ENCODE data around the gene PURB. TPM values are rescaled to one million over a fixed set of nuclear protein-coding genes. Genes with fewer than 3 reads are reported as not detected.
A peak's percentile ranks its signal among the peaks of the same experiment; 100 is the strongest.

PURB gene
- total RNA-seq, 1 donor from 2014 or later: 33.2 TPM

DNA sequence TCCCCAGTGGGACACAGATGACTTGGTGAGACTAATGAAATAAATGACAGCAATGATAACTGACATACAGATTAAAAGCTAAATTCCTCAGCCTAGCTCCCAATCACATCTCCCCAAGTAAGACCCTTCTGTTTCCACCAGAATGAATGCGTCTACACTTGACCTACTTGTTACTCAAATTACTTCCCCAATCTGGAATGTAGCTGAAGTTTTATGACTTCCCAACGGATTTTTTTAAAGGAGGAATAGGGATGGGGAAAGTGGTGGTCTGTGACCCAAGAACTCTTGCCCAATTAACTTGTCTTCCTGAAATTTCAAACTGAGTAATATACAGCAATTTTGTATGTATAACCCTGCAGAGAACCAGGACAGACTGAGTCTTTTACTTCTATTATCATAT, 46.6 kb downstream of the PURB start:
- TF ChIP-seq, protein P1, sequence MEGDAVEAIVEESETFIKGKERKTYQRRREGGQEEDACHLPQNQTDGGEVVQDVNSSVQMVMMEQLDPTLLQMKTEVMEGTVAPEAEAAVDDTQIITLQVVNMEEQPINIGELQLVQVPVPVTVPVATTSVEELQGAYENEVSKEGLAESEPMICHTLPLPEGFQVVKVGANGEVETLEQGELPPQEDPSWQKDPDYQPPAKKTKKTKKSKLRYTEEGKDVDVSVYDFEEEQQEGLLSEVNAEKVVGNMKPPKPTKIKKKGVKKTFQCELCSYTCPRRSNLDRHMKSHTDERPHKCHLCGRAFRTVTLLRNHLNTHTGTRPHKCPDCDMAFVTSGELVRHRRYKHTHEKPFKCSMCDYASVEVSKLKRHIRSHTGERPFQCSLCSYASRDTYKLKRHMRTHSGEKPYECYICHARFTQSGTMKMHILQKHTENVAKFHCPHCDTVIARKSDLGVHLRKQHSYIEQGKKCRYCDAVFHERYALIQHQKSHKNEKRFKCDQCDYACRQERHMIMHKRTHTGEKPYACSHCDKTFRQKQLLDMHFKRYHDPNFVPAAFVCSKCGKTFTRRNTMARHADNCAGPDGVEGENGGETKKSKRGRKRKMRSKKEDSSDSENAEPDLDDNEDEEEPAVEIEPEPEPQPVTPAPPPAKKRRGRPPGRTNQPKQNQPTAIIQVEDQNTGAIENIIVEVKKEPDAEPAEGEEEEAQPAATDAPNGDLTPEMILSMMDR (IDR thresholded peaks at IDR 0.05; ENCODE audit: unreplicated experiment): no peak
- Mint-ChIP-seq H3K27ac (peak overlapping the region; percentile 22), H3K27me3 (ENCODE audit: low read depth) (no peaks in the 10 kb centered on the region), H3K9me3 (no peaks in the 10 kb centered on the region), H3K36me3 (peaks cover 31% of the 10 kb centered on the region), H3K4me3 (no peak overlapping the region), H3K4me1 (no peaks in the 10 kb centered on the region)
- DNase-seq (ENCODE audit: low spot score in 2 of 2, unreplicated experiment in 2 of 2): no peak

GRCh38 chr7:44827567-44827966, 57.8 kb downstream of the PURB start:
- H3K36me3 Mint-ChIP-seq: peaks cover 21% of the 10 kb centered on the region
- no peaks in the 10 kb centered on the region for H3K9me3 Mint-ChIP-seq
- H3K27ac Mint-ChIP-seq: peak overlapping the region; percentile 64
- no peak for DNase-seq (ENCODE audit: low spot score in 2 of 2, unreplicated experiment in 2 of 2)
- H3K4me1 Mint-ChIP-seq: no peaks in the 10 kb centered on the region
- no peaks in the 10 kb centered on the region for H3K27me3 Mint-ChIP-seq (ENCODE audit: low read depth)
- no peak overlapping the region for H3K4me3 Mint-ChIP-seq
- TF ChIP-seq, protein P1 (IDR thresholded peaks at IDR 0.05; ENCODE audit: unreplicated experiment): no peak

Other genes starting within 250 kb of the PURB start
- 164 to 169 TPM (median 164 TPM) in 3 replicates for gene ZMIZ2, start 136.7 kb downstream of the PURB start, total RNA-seq
- 935 to 982 TPM (median 943 TPM) in 3 replicates for gene PPIA, start 88.8 kb downstream of the PURB start, total RNA-seq
- 150 to 156 TPM (median 156 TPM) in 3 replicates for gene H2AZ2, start 37.4 kb downstream of the PURB start, total RNA-seq
- 0.65 to 0.69 TPM (median 0.66 TPM) in 3 replicates for gene MYO1G, start 93.5 kb upstream of the PURB start, total RNA-seq
- gene CCM2, start 114.7 kb upstream of the PURB start, total RNA-seq: 32.3 to 35.1 TPM (median 34.1 TPM) in 3 replicates
- 9.2 to 11.4 TPM (median 10.3 TPM) in 3 replicates for gene NACAD, start 203.4 kb upstream of the PURB start, total RNA-seq
- 61.6 to 68.1 TPM (median 63.0 TPM) in 3 replicates for gene TBRG4, start 226.2 kb upstream of the PURB start, total RNA-seq

Measured in mesothelial cell of epicardium (in vitro differentiated cells).